Testis (tissue), 2 donors: ENCODE data around the gene CDH22.

Source experiments
- CTCF ChIP-seq, 3 experiments: fragments of 450-650 bp in 2 of 3; fragments of 200-600 bp in 1 of 3; sonication (generic) in 1 of 3; IDR thresholded peaks; one replicate each; pipeline ENCODE4 v1.5.1; 2016 to 2019; ENCODE audit warnings: antibody characterized with exemption in 3 of 3, mild to moderate bottlenecking in 2 of 3, moderate library complexity in 1 of 3
- POLR2A ChIP-seq: fragments of 450-650 bp; IDR thresholded peaks from one replicate; pipeline ENCODE4 v1.6.1; 2017; ENCODE audit warnings: antibody characterized with exemption, mild to moderate bottlenecking, moderate library complexity

- no peak for TF ChIP-seq CTCF (IDR thresholded peaks at IDR 0.05)
- no peak for TF ChIP-seq POLR2A
These were observed 39.8 kb upstream of the CDH22 start for GRCh38 chr20:46347841-46348803.
